K562 (cell line): ENCODE results near the gene DOCK6. TPM values are rescaled to one million over a fixed set of nuclear protein-coding genes. Genes with fewer than 3 reads are reported as not detected.
A peak's percentile ranks its signal among the peaks of the same experiment; 100 is the strongest.

Source experiments
- CAMTA2 ChIP-seq: fragments of 250-450 bp; sonication (Bioruptor Pico); conservative IDR thresholded peaks from 2 replicates; pipeline ENCODE4 v1.5.1; 2022
- CBX2 ChIP-seq: fragments of 200-600 bp; sonication (generic); IDR thresholded peaks from one replicate; pipeline ENCODE4 v1.6.1; 2012; ENCODE audit warnings: mild to moderate bottlenecking, low read length, inconsistent platforms; ENCODE audit not compliant: insufficient read depth, poor library complexity, severe bottlenecking
- ETS2 ChIP-seq: IDR thresholded peaks from 2 replicates; pipeline ENCODE4 v1.6.1; 2016; ENCODE audit warnings: borderline replicate concordance, missing genetic modification characterization, mild to moderate bottlenecking, moderate library complexity, missing compliant biosample characterization; ENCODE audit not compliant: poor library complexity, severe bottlenecking
- HDAC2 ChIP-seq: fragments of 450-650 bp; IDR thresholded peaks from 2 replicates; pipeline ENCODE4 v1.6.1; 2016; ENCODE audit warnings: mild to moderate bottlenecking
- KDM1A ChIP-seq, 2 experiments: fragments of 450-650 bp; IDR thresholded peaks; 2 replicates each; pipeline ENCODE4 v1.6.1; 2016; ENCODE audit warnings: mild to moderate bottlenecking in 2 of 2
- MAX ChIP-seq: sonication (generic); formaldehyde crosslinking; IDR thresholded peaks from 2 replicates; pipeline ENCODE4 v1.9.0; 2022; ENCODE audit warnings: mild to moderate bottlenecking, missing genetic modification reagents
- MAZ ChIP-seq, 2 experiments: fragments of 450-650 bp in 1 of 2; sonication (generic) in 1 of 2; formaldehyde crosslinking; IDR thresholded peaks in 1 of 2; conservative IDR thresholded peaks in 1 of 2; 2 replicates each; pipeline versions ENCODE4 v1.4.0 to v1.5.0; 2020; ENCODE audit warnings: mild to moderate bottlenecking in 1 of 2, missing genetic modification reagents in 1 of 2
- POLR2G ChIP-seq: fragments of 200-400 bp; formaldehyde crosslinking; IDR thresholded peaks from 2 replicates; pipeline ENCODE4 v1.6.1; 2017; ENCODE audit warnings: low read depth, mild to moderate bottlenecking, antibody characterized with exemption, low read length, moderate library complexity
- RCOR1 ChIP-seq, 2 experiments: IDR thresholded peaks; 2 replicates each; pipeline ENCODE4 v1.6.1; 2012; ENCODE audit warnings: low read depth in 2 of 2, low read length in 2 of 2, borderline replicate concordance in 1 of 2, improper control_type of control experiment in 1 of 2
- SLC30A9 ChIP-seq: fragments of 250-450 bp; sonication (Bioruptor Pico); IDR thresholded peaks from 2 replicates; pipeline ENCODE4 v1.8.0; 2022; ENCODE audit warnings: mild to moderate bottlenecking, moderate library complexity
- SMARCA5 ChIP-seq: fragments of 450-650 bp; IDR thresholded peaks from 2 replicates; pipeline ENCODE4 v1.6.1; 2016
- ZFX ChIP-seq: sonication (generic); formaldehyde crosslinking; IDR thresholded peaks from 2 replicates; pipeline ENCODE4 v1.8.0; 2022; ENCODE audit warnings: mild to moderate bottlenecking, missing genetic modification reagents, moderate library complexity
- ZNF232 ChIP-seq: sonication (generic); formaldehyde crosslinking; IDR thresholded peaks from 2 replicates; pipeline ENCODE4 v1.8.0; 2022; ENCODE audit warnings: mild to moderate bottlenecking, missing genetic modification reagents
- ZNF395 ChIP-seq: fragments of 200-800 bp; sonication (Bioruptor generic); IDR thresholded peaks from 2 replicates; pipeline ENCODE4 v1.6.1; 2017; ENCODE audit warnings: missing genetic modification characterization, missing compliant biosample characterization
- polyA plus RNA-seq, 8 experiments: library from polyadenylated mRNA; depleted of rRNA in 4 of 8; stranded (reverse) in 5 of 8; unstranded in 3 of 8; fragments of >200 nt; fragmentation: Nextera tagmentation in 2 of 8; fragmentation: Illumina TruSeq in 1 of 8; extraction: Ambion mirVana in 2 of 8; extraction: Trizol in 1 of 8; gene quantifications; 2 replicates each; pipeline versions ENCODE4 v1.2.1 to v1.2.3, GENCODE V29; 2011 to 2014; ENCODE audit warnings: inconsistent platforms in 1 of 8, missing spikeins in 1 of 8
- total RNA-seq, 7 experiments: library from RNA; depleted of rRNA in 6 of 7; stranded (reverse); fragments of >200 nt in 6 of 7; fragmentation: Illumina TruSeq in 2 of 7; extraction: Trizol in 2 of 7; gene quantifications; 2 replicates each; pipeline versions ENCODE4 v1.2.1 to v1.2.3, GENCODE V29; 2011 to 2021; ENCODE audit warnings: low replicate concordance in 1 of 7
- TF ChIP-seq, protein P1 (sequence below), 3 experiments: IDR thresholded peaks in 2 of 3; conservative IDR thresholded peaks in 1 of 3; 2 replicates each; pipeline ENCODE4 v1.5.1; 2011 to 2012; ENCODE audit warnings: low read length in 3 of 3, mild to moderate bottlenecking in 3 of 3, control low read depth in 2 of 3, improper control_type of control experiment in 1 of 3, inconsistent platforms in 1 of 3, low read depth in 1 of 3, mixed read lengths in 1 of 3, moderate library complexity in 1 of 3; ENCODE audit not compliant: insufficient read depth in 2 of 3
- TF ChIP-seq, protein P2 (sequence below): sonication (generic); formaldehyde crosslinking; IDR thresholded peaks from 2 replicates; pipeline ENCODE4 v1.8.1; 2022; ENCODE audit warnings: missing genetic modification reagents
- TF ChIP-seq, protein P3 (sequence below), 2 experiments: fragments of 200-800 bp in 1 of 2; sonication (Bioruptor generic) in 1 of 2; sonication (generic) in 1 of 2; formaldehyde crosslinking in 1 of 2; IDR thresholded peaks in 1 of 2; conservative IDR thresholded peaks in 1 of 2; 2 replicates each; pipeline versions ENCODE4 v1.5.0 to v1.6.1; 2016 to 2020; ENCODE audit warnings: missing compliant biosample characterization in 1 of 2, missing genetic modification characterization in 1 of 2, missing genetic modification reagents in 1 of 2

DOCK6 gene
- total and polyA plus RNA-seq, 9 of the 15 experiments (the other 6 are each of a cell fraction or from before 2014, with no cell fraction given), result 0.35 to 19.3 (median 3.8) TPM

- no peak for TF ChIP-seq ZNF232
- peak; percentile 88 for TF ChIP-seq SMARCA5
- peak in 1 of 2 experiments; percentile 58; a peak in 2 of 4 replicates for TF ChIP-seq RCOR1 (IDR thresholded peaks at IDR 0.05; ENCODE audit: borderline replicate concordance in 1 of 2, low read depth in 2 of 2, low read length in 2 of 2)
- TF ChIP-seq MAX, result peak; percentile 33; the same call in 1 of the 2 replicates
- TF ChIP-seq, protein P1, sequence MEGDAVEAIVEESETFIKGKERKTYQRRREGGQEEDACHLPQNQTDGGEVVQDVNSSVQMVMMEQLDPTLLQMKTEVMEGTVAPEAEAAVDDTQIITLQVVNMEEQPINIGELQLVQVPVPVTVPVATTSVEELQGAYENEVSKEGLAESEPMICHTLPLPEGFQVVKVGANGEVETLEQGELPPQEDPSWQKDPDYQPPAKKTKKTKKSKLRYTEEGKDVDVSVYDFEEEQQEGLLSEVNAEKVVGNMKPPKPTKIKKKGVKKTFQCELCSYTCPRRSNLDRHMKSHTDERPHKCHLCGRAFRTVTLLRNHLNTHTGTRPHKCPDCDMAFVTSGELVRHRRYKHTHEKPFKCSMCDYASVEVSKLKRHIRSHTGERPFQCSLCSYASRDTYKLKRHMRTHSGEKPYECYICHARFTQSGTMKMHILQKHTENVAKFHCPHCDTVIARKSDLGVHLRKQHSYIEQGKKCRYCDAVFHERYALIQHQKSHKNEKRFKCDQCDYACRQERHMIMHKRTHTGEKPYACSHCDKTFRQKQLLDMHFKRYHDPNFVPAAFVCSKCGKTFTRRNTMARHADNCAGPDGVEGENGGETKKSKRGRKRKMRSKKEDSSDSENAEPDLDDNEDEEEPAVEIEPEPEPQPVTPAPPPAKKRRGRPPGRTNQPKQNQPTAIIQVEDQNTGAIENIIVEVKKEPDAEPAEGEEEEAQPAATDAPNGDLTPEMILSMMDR (IDR thresholded peaks at IDR 0.05 in 2 of 3, conservative IDR thresholded peaks at IDR 0.05 in 1 of 3; ENCODE audit: insufficient read depth in 2 of 3, low read depth in 1 of 3, low read length in 3 of 3), result peak; percentile 47 to 56 (median 52); a peak in 5 of 6 replicates
- peak; percentile 69 for TF ChIP-seq ZFX (CRISPR knock-in tag)
- TF ChIP-seq, protein P2, sequence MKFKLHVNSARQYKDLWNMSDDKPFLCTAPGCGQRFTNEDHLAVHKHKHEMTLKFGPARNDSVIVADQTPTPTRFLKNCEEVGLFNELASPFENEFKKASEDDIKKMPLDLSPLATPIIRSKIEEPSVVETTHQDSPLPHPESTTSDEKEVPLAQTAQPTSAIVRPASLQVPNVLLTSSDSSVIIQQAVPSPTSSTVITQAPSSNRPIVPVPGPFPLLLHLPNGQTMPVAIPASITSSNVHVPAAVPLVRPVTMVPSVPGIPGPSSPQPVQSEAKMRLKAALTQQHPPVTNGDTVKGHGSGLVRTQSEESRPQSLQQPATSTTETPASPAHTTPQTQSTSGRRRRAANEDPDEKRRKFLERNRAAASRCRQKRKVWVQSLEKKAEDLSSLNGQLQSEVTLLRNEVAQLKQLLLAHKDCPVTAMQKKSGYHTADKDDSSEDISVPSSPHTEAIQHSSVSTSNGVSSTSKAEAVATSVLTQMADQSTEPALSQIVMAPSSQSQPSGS, result 0 out of 2 replicates have a peak, but pooled peaks have one; percentile 21
- no peak for TF ChIP-seq SLC30A9 (CRISPR knock-in tag)
- TF ChIP-seq MAZ (CRISPR knock-in tag; conservative IDR thresholded peaks at IDR 0.05 in 1 of 2, IDR thresholded peaks at IDR 0.05 in 1 of 2), result peak; percentile 35 to 39; a peak in 2 of 4 replicates
- TF ChIP-seq HDAC2, result peak; percentile 71
- TF ChIP-seq ETS2, result no peak
- TF ChIP-seq POLR2G, result peak; percentile 57
- TF ChIP-seq CBX2, result no peak
- no peak for TF ChIP-seq CAMTA2 (CRISPR knock-in tag)
- TF ChIP-seq, protein P3, sequence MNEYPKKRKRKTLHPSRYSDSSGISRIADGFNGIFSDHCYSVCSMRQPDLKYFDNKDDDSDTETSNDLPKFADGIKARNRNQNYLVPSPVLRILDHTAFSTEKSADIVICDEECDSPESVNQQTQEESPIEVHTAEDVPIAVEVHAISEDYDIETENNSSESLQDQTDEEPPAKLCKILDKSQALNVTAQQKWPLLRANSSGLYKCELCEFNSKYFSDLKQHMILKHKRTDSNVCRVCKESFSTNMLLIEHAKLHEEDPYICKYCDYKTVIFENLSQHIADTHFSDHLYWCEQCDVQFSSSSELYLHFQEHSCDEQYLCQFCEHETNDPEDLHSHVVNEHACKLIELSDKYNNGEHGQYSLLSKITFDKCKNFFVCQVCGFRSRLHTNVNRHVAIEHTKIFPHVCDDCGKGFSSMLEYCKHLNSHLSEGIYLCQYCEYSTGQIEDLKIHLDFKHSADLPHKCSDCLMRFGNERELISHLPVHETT (CRISPR knock-in tag; conservative IDR thresholded peaks at IDR 0.05 in 1 of 2, IDR thresholded peaks at IDR 0.05 in 1 of 2), result peak in 1 of 2 experiments; percentile 95; a peak in 2 of 4 replicates
- peak; percentile 31; the same call in 1 of the 2 replicates for TF ChIP-seq ZNF395
- peak; percentile 46 to 85; a peak in 3 of 4 replicates for TF ChIP-seq KDM1A (IDR thresholded peaks at IDR 0.05)
Measured at GRCh38 chr19:11261971-11262839, at the start of gene DOCK6 (continued).
